GM12874 (cell line): ENCODE data around the gene EHD4.

ENCODE experiments used
- TF ChIP-seq, protein P1 (sequence below): IDR thresholded peaks from 2 replicates; pipeline ENCODE4 v1.5.1; 2011; ENCODE audit warnings: low read depth, mild to moderate bottlenecking, control low read depth, low read length, moderate library complexity; ENCODE audit not compliant: insufficient read depth

Gene EHD4

DNA sequence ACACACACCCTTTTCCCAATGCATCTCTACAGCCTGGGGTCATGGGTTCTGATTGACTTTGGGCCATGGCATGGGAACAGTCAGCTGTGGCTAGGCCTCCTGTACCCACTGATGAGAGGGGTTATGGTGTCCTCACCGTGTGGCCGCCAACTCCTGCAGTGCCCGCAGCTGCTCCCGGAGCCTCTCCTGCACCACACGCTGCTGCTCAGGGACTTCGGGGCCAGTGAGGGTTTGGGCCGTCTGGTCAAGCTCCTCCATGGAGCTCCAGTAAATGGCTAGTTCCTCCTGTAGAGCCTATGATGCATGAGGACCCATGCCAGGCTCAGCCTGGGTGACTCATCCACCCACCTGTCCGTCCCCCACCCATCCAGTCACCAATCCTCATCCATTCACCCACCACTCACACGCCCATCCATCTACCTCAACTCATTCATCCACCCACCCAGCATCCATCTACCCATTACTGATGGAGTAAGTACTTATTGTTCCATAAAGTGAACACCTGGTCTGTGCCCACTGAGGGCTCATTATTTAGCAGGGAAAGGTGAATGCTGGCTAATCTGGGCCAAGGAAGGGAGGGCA lies 100.1 kb downstream of the EHD4 start:
- TF ChIP-seq, protein P1, sequence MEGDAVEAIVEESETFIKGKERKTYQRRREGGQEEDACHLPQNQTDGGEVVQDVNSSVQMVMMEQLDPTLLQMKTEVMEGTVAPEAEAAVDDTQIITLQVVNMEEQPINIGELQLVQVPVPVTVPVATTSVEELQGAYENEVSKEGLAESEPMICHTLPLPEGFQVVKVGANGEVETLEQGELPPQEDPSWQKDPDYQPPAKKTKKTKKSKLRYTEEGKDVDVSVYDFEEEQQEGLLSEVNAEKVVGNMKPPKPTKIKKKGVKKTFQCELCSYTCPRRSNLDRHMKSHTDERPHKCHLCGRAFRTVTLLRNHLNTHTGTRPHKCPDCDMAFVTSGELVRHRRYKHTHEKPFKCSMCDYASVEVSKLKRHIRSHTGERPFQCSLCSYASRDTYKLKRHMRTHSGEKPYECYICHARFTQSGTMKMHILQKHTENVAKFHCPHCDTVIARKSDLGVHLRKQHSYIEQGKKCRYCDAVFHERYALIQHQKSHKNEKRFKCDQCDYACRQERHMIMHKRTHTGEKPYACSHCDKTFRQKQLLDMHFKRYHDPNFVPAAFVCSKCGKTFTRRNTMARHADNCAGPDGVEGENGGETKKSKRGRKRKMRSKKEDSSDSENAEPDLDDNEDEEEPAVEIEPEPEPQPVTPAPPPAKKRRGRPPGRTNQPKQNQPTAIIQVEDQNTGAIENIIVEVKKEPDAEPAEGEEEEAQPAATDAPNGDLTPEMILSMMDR, result no peak

DNA sequence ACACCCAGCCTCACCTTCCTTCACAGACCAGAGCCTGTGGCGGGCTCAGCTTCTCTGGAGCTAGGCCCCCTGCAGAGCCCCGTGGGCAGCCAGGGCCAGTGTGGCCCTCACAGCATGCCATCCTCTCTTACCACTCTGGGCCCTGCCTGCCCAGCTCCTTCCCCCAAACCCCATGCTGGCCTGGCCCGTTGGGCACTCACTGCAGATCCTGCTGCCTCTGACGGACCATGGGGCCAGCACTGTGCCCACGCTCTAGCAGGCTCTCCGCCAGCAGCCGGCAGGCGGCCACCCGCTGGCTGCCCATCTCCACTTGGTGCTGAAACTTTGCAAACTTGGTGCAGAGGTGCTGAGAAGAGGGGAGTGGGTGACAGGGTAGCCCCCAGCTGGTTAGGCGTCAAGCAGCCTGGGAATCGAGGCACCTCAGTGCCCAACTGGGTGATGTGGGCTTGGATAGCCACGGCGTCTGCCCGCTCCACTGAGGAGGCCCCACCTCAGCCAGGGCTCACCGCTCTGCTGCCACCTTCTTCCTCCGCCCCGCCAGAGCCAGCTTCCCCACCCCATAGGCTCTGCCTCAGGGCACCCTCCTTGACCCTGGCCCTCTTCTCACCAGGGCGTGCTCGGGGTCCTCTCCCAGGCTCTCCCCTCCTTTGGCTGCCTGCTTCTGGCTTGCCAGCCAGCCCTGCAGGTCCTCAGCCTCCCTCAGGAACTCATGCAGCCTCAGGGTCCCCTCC lies 101.0 kb downstream of the EHD4 start:
- TF ChIP-seq, protein P1, result no peak

DNA sequence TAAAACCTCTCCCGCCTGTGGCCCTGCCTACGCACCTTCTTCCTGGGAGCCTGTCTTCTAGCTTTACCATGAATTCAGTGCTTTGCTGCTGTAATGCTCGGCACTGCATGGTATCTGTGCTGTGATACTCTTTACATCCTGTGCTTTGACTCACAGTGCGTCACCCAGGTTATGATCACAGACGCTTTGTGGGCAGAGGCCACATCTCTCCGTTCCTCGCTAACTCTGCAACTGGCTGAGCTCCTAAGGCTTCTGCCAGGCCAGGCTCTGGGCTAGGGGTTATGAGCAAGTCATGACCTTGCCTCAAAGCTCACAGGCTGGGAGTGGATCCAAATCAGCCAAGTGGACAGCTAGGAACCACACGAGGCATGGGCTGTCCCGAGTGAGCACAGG lies 101.7 kb downstream of the EHD4 start:
- TF ChIP-seq, protein P1, result no peak

- TF ChIP-seq, protein P1, result no peak
Measured at GRCh38 chr15:41869770-41870688, 102.3 kb downstream of the EHD4 start.

GRCh38 chr15:41868321-41868720 lies 104.0 kb downstream of the EHD4 start:
- TF ChIP-seq, protein P1, result no peak

- TF ChIP-seq, protein P1, result no peak
Measured at GRCh38 chr15:41866872-41867579, 105.3 kb downstream of the EHD4 start.
